Omental fat pad (tissue), 4 donors: ENCODE data around the gene CLSTN2. TPM values are rescaled to one million over a fixed set of nuclear protein-coding genes. Genes with fewer than 3 reads are reported as not detected.

Experiments used
- ATAC-seq: fragments of 150-250 bp; one replicate; pipeline ENCODE4 v1.9.1; 2016; ENCODE audit warnings: mild to moderate bottlenecking, moderate library complexity; ENCODE audit not compliant: low FRiP score
- DNase-seq: peaks from one replicate; pipeline ENCODE4 v3.0.0-alpha.2; 2019; ENCODE audit warnings: low spot score
- CTCF ChIP-seq, 3 donors: fragments of 450-650 bp; IDR thresholded peaks; one replicate each; pipeline ENCODE4 v1.5.1; 2016 to 2017; ENCODE audit warnings: antibody characterized with exemption in 3 of 3, mild to moderate bottlenecking in 3 of 3, moderate library complexity in 2 of 3
- total RNA-seq, 4 donors: library from RNA; depleted of rRNA; stranded (reverse); fragments of >200 nt; gene quantifications; one replicate each; pipeline ENCODE4 v1.1.0, GENCODE V29; 2016

Gene CLSTN2
- total RNA-seq, 4 donors from 2014 or later, result 20.0 to 40.5 (median 37.8) TPM

GRCh38 chr3:140378571-140379340 is 443.8 kb downstream of the CLSTN2 start:
- no peak for TF ChIP-seq CTCF (IDR thresholded peaks at IDR 0.05)
- DNase-seq (no peak), ATAC-seq (no peak)

- no peak for TF ChIP-seq CTCF (IDR thresholded peaks at IDR 0.05)
- ATAC-seq (no peak), DNase-seq (no peak)
Observed at GRCh38 chr3:140384028-140384771, 449.2 kb downstream of the CLSTN2 start.

- ATAC-seq (no peak), DNase-seq (no peak)
- no peak for TF ChIP-seq CTCF (IDR thresholded peaks at IDR 0.05)
Observed at GRCh38 chr3:140384876-140385275, 449.9 kb downstream of the CLSTN2 start.

GRCh38 chr3:140386357-140387100 is 451.5 kb downstream of the CLSTN2 start:
- TF ChIP-seq CTCF (IDR thresholded peaks at IDR 0.05), result no peak
- no peak for DNase-seq
- ATAC-seq, result peak; percentile 70

GRCh38 chr3:140387244-140387643 is 452.3 kb downstream of the CLSTN2 start:
- no peak for TF ChIP-seq CTCF (IDR thresholded peaks at IDR 0.05)
- DNase-seq, result no peak
- ATAC-seq, result no peak

- ATAC-seq (no peak), DNase-seq (no peak)
- TF ChIP-seq CTCF (IDR thresholded peaks at IDR 0.05), result no peak
Observed at GRCh38 chr3:140388202-140388922, 453.4 kb downstream of the CLSTN2 start.
